ENCODE results near the gene ANKS6. TPM values are rescaled to one million over a fixed set of nuclear protein-coding genes. Genes with fewer than 3 reads are reported as not detected.

Gene ANKS6
- total RNA-seq, 1 experiment from 2014 or later = 18.0 TPM

Other genes starting within 250 kb of the ANKS6 start
- gene GABBR2, start 87.6 kb downstream of the ANKS6 start, total RNA-seq (2014; rRNA removed; shearing (Covaris generic); ENCODE audit: low replicate concordance) = 0.30 and 2.5 TPM in 2 replicates
- 14.9 and 16.2 TPM in 2 replicates for gene GALNT12, start 11.1 kb upstream of the ANKS6 start, total RNA-seq (2014; rRNA removed; shearing (Covaris generic); ENCODE audit: low replicate concordance)
- gene COL15A1, start 147.4 kb upstream of the ANKS6 start, total RNA-seq (2014; rRNA removed; shearing (Covaris generic); ENCODE audit: low replicate concordance) = 0.40 and 0.93 TPM in 2 replicates